H1 (cell line): Measurements from ENCODE around the gene VIPAS39. TPM values are rescaled to one million over a fixed set of nuclear protein-coding genes. Genes with fewer than 3 reads are reported as not detected.

ENCODE experiments used
- CTCF ChIA-PET: fragments of 300-600 bp; sonication (Branson Sonifier 250); formaldehyde crosslinking; loops from one replicate; lab custom pipeline; 2021; ENCODE audit not compliant: partially characterized antibody; lab: Charles Lee
- POLR2A ChIA-PET: fragments of 300-600 bp; sonication (Branson Sonifier 250); formaldehyde crosslinking; loops from one replicate; lab custom pipeline; 2021; ENCODE audit warnings: inconsistent platforms; ENCODE audit not compliant: partially characterized antibody; lab: Charles Lee
- DNase-seq, 2 experiments: peaks; one replicate each; pipeline versions ENCODE4 v3.0.0 to v3.0.0-alpha.2; 2010 to 2022; ENCODE audit warnings: low spot score in 2 of 2, low read depth in 1 of 2, mixed read lengths in 1 of 2
- FAIRE-seq: peaks from 2 replicates; lab custom pipeline; 2011; peaks lifted over from hg19 to GRCh38; lab: Jason Lieb, UNC
- H2AFZ ChIP-seq: 2 replicates; pipeline ENCODE4 v1.8.1; 2012; ENCODE audit warnings: low read length, inconsistent platforms
- H2AK5ac ChIP-seq: 2 replicates; pipeline ENCODE4 v1.6.1; 2013; ENCODE audit warnings: low read depth, low read length
- H2BK120ac ChIP-seq: replicated peaks from 2 replicates; pipeline ENCODE3; 2013; ENCODE audit warnings: low read depth, low read length, inconsistent platforms
- H2BK12ac ChIP-seq: 2 replicates; pipeline ENCODE4 v1.6.1; 2013; ENCODE audit warnings: low read depth, low read length
- H2BK15ac ChIP-seq: 2 replicates; pipeline ENCODE4 v1.6.1; 2013; ENCODE audit warnings: low read length
- H2BK20ac ChIP-seq: 2 replicates; pipeline ENCODE4 v1.6.1; 2013; ENCODE audit warnings: low read length
- H2BK5ac ChIP-seq: 2 replicates; pipeline ENCODE4 v1.6.1; 2013; ENCODE audit warnings: low read depth, low read length
- H3K14ac ChIP-seq: 2 replicates; pipeline ENCODE4 v1.6.1; 2013; ENCODE audit warnings: inconsistent platforms; ENCODE audit not compliant: insufficient read length
- H3K18ac ChIP-seq: 2 replicates; pipeline ENCODE4 v1.6.1; 2013; ENCODE audit warnings: low read length; ENCODE audit errors: extremely low read depth
- H3K23ac ChIP-seq: 2 replicates; pipeline ENCODE4 v1.6.1; 2013; ENCODE audit warnings: inconsistent platforms; ENCODE audit not compliant: insufficient read length
- H3K23me2 ChIP-seq: 2 replicates; pipeline ENCODE4 v1.6.1; 2013; ENCODE audit warnings: low read depth, low read length
- H3K27ac ChIP-seq: 2 replicates; pipeline ENCODE4 v1.6.1; 2011; ENCODE audit warnings: low read depth, low read length, inconsistent platforms
- H3K27me3 ChIP-seq, 4 experiments: replicated peaks in 1 of 4; 1 replicate in 1 of 4; 2 replicates in 3 of 4; pipeline versions ENCODE4 v1.6.1 to v1.8.1; 2011 to 2013; ENCODE audit warnings: low read length in 3 of 4, mild to moderate bottlenecking in 3 of 4, inconsistent platforms in 2 of 4, mixed read lengths in 2 of 4, moderate library complexity in 1 of 4; ENCODE audit not compliant: control insufficient read depth in 3 of 4, insufficient read depth in 3 of 4; ENCODE audit errors: extremely low read depth in 1 of 4
- H3K36me3 ChIP-seq, 4 experiments: 2 replicates each; pipeline versions ENCODE4 v1.6.1 to v1.8.1; 2011 to 2013; ENCODE audit warnings: mild to moderate bottlenecking in 4 of 4, low read length in 3 of 4, moderate library complexity in 2 of 4, control low read depth in 1 of 4, inconsistent platforms in 1 of 4; ENCODE audit not compliant: insufficient read depth in 4 of 4, control insufficient read depth in 2 of 4
- H3K4ac ChIP-seq: replicated peaks from 2 replicates; pipeline ENCODE3; 2013; ENCODE audit warnings: low read length, low read depth, mixed read lengths, inconsistent platforms; ENCODE audit not compliant: insufficient read length
- H3K4me1 ChIP-seq, 4 experiments: replicated peaks in 1 of 4; 1 replicate in 1 of 4; 2 replicates in 3 of 4; pipeline versions ENCODE4 v1.6.1 to v1.8.1; 2011 to 2013; ENCODE audit warnings: low read length in 3 of 4, inconsistent platforms in 2 of 4, mixed read lengths in 1 of 4; ENCODE audit not compliant: insufficient read depth in 4 of 4, control insufficient read depth in 3 of 4
- H3K4me2 ChIP-seq, 2 experiments: 2 replicates each; pipeline versions ENCODE4 v1.6.1 to v1.8.1; 2011 to 2013; ENCODE audit warnings: low read depth in 2 of 2, low read length in 2 of 2, control low read depth in 1 of 2, inconsistent platforms in 1 of 2, mild to moderate bottlenecking in 1 of 2; ENCODE audit not compliant: insufficient read depth in 1 of 2
- H3K4me3 ChIP-seq, 4 experiments: fragments of 200-600, 300-600 bp in 1 of 4; sonication (generic), shearing (Covaris generic), sonication (Bioruptor Twin) in 1 of 4; 2 replicates each; pipeline versions ENCODE4 v1.5.1 to v1.8.1; 2011 to 2016; ENCODE audit warnings: low read length in 4 of 4, low read depth in 3 of 4, control low read depth in 2 of 4, inconsistent platforms in 2 of 4, mild to moderate bottlenecking in 2 of 4, mixed read lengths in 1 of 4, moderate library complexity in 1 of 4; ENCODE audit not compliant: insufficient read depth in 2 of 4; ENCODE audit errors: extremely low read depth in 1 of 4
- H3K56ac ChIP-seq: replicated peaks from 2 replicates; pipeline ENCODE3; 2013; ENCODE audit warnings: low read depth, mild to moderate bottlenecking, mixed read lengths, low read length, inconsistent platforms; ENCODE audit not compliant: insufficient read length
- H3K79me1 ChIP-seq: 2 replicates; pipeline ENCODE4 v1.6.1; 2013; ENCODE audit warnings: low read depth, low read length, control low read depth
- H3K79me2 ChIP-seq, 2 experiments: 2 replicates each; pipeline versions ENCODE4 v1.6.1 to v1.8.1; 2012 to 2013; ENCODE audit warnings: low read length in 2 of 2, mild to moderate bottlenecking in 2 of 2, inconsistent platforms in 1 of 2; ENCODE audit not compliant: insufficient read depth in 2 of 2, control insufficient read depth in 1 of 2
- H3K9ac ChIP-seq, 4 experiments: replicated peaks in 1 of 4; 1 replicate in 1 of 4; 2 replicates in 3 of 4; pipeline versions ENCODE4 v1.6.1 to v1.8.1; 2011 to 2013; ENCODE audit warnings: low read depth in 3 of 4, low read length in 3 of 4, control low read depth in 2 of 4, mild to moderate bottlenecking in 2 of 4, moderate library complexity in 2 of 4, inconsistent platforms in 1 of 4; ENCODE audit errors: extremely low read depth in 1 of 4
- H3K9me3 ChIP-seq, 2 experiments: 2 replicates each; pipeline versions ENCODE4 v1.6.1 to v1.8.1; 2012 to 2013; ENCODE audit warnings: mild to moderate bottlenecking in 2 of 2, moderate library complexity in 2 of 2, control low read depth in 1 of 2, inconsistent platforms in 1 of 2, low read depth in 1 of 2, low read length in 1 of 2, mixed read lengths in 1 of 2; ENCODE audit not compliant: insufficient read depth in 2 of 2
- H4K20me1 ChIP-seq, 2 experiments: replicated peaks in 1 of 2; 2 replicates each; pipeline versions ENCODE3 to v1.8.1; 2011 to 2013; ENCODE audit warnings: inconsistent platforms in 2 of 2, low read length in 2 of 2, mild to moderate bottlenecking in 1 of 2; ENCODE audit not compliant: insufficient read depth in 2 of 2, control insufficient read depth in 1 of 2
- H4K5ac ChIP-seq: 2 replicates; pipeline ENCODE4 v1.6.1; 2013; ENCODE audit warnings: low read length, low read depth, mixed read lengths, inconsistent platforms; ENCODE audit not compliant: insufficient read length
- H4K8ac ChIP-seq: 2 replicates; pipeline ENCODE4 v1.8.0; 2013; ENCODE audit warnings: mild to moderate bottlenecking, moderate library complexity, low read length, inconsistent platforms; ENCODE audit not compliant: insufficient read depth; ENCODE audit errors: extremely low read depth
- H4K91ac ChIP-seq: replicated peaks from 2 replicates; pipeline ENCODE3; 2013; ENCODE audit warnings: low read length, mixed read lengths, inconsistent platforms; ENCODE audit not compliant: insufficient read length
- CBX5 ChIP-seq: fragments of 300-800, 300-1000 bp; sonication (generic); IDR thresholded peaks from 2 replicates; pipeline ENCODE4 v1.7.1; 2016; ENCODE audit warnings: antibody characterized with exemption, low read length, low read depth
- CBX8 ChIP-seq: fragments of 300-800, 300-1000 bp; sonication (generic); IDR thresholded peaks from 2 replicates; pipeline ENCODE4 v1.7.1; 2016; ENCODE audit warnings: low read depth, low read length, borderline replicate concordance
- CHD1 ChIP-seq: IDR thresholded peaks from 2 replicates; pipeline ENCODE4 v1.6.1; 2012; ENCODE audit warnings: low read depth, low read length, improper control_type of control experiment
- CHD2 ChIP-seq: IDR thresholded peaks from 2 replicates; pipeline ENCODE4 v1.6.1; 2012; ENCODE audit warnings: low read length, improper control_type of control experiment
- EGR1 ChIP-seq: IDR thresholded peaks from 2 replicates; pipeline ENCODE4 v1.6.1; 2011; ENCODE audit warnings: low read depth, low read length, borderline replicate concordance
- EP300 ChIP-seq, 2 experiments: IDR thresholded peaks; 1 replicate in 1 of 2; 2 replicates in 1 of 2; pipeline ENCODE4 v1.6.1; 2011 to 2012; ENCODE audit warnings: low read depth in 2 of 2, low read length in 2 of 2, mild to moderate bottlenecking in 2 of 2, borderline replicate concordance in 1 of 2, inconsistent platforms in 1 of 2, moderate library complexity in 1 of 2
- FOSL1 ChIP-seq: IDR thresholded peaks from 2 replicates; pipeline ENCODE4 v1.6.1; 2011; ENCODE audit warnings: mild to moderate bottlenecking, low read depth, low read length, moderate library complexity; ENCODE audit not compliant: insufficient read depth
- KDM4A ChIP-seq: IDR thresholded peaks from one replicate; pipeline ENCODE4 v1.7.1; 2012; ENCODE audit warnings: low read depth, mild to moderate bottlenecking, moderate library complexity, low read length, inconsistent platforms; ENCODE audit not compliant: severe bottlenecking
- NANOG ChIP-seq: IDR thresholded peaks from 2 replicates; pipeline ENCODE4 v1.6.1; 2011; ENCODE audit warnings: low read length, low read depth, mild to moderate bottlenecking, inconsistent platforms; ENCODE audit not compliant: insufficient read depth, poor library complexity, severe bottlenecking
- POLR2A ChIP-seq, 2 experiments: IDR thresholded peaks; 1 replicate in 1 of 2; 2 replicates in 1 of 2; pipeline ENCODE4 v1.6.1; 2011; ENCODE audit warnings: low read depth in 2 of 2, low read length in 2 of 2, mild to moderate bottlenecking in 2 of 2; ENCODE audit errors: control extremely low read depth in 1 of 2
- SRF ChIP-seq: IDR thresholded peaks from 2 replicates; pipeline ENCODE4 v1.6.1; 2011; ENCODE audit warnings: mild to moderate bottlenecking, low read depth, low read length, moderate library complexity
- TAF7 ChIP-seq: optimal IDR thresholded peaks from 2 replicates; pipeline ENCODE3; 2011; ENCODE audit warnings: low read depth, mild to moderate bottlenecking, inconsistent platforms, low read length, moderate library complexity, borderline replicate concordance
- TCF12 ChIP-seq: IDR thresholded peaks from 2 replicates; pipeline ENCODE4 v1.6.1; 2011; ENCODE audit warnings: low read depth, mild to moderate bottlenecking, low read length
- WGBS, 2 experiments: shearing (Covaris generic) in 1 of 2; methylation state at CpG; one replicate each; pipeline versions ENCODE4 v1.1.6 to v1.1.7; 2013 to 2015; ENCODE audit warnings: low lambda C conversion rate in 2 of 2, mixed read lengths in 2 of 2, inconsistent platforms in 1 of 2, low coverage in 1 of 2, missing lambda C conversion rate in 1 of 2; ENCODE audit not compliant: insufficient replicate concordance in 2 of 2, insufficient coverage in 1 of 2, insufficient read length in 1 of 2; ENCODE audit errors: extremely low coverage in 1 of 2, missing lambda C conversion rate in 1 of 2; 5-methylcytosine and 5-hydroxymethylcytosine counted together
- polyA plus RNA-seq, 7 experiments: library from polyadenylated mRNA; depleted of rRNA in 3 of 7; stranded (reverse) in 5 of 7; unstranded in 2 of 7; fragments of >200 nt in 5 of 7; fragments of 200-250 nt in 2 of 7; gene quantifications; 1 replicate in 5 of 7; 2 replicates in 1 of 7; 4 replicates in 1 of 7; pipeline versions ENCODE4 v1.2.1 to v1.2.3, GENCODE V29; 2011 to 2013; ENCODE audit warnings: missing spikeins in 2 of 7, mixed read lengths in 2 of 7
- total RNA-seq: library from RNA; stranded (reverse); fragmentation: NEBNext Ultra II Directional; extraction: Animal tissue kit (Norgen Biotek cat#: 25700); gene quantifications from 2 replicates; pipeline ENCODE4 v1.2.1, GENCODE V29; 2021

VIPAS39 gene
- total and polyA plus RNA-seq, 2 of the 8 experiments (the other 6 are each of a cell fraction or from before 2014, with no cell fraction given) = 19.6 to 20.6 TPM

DNA sequence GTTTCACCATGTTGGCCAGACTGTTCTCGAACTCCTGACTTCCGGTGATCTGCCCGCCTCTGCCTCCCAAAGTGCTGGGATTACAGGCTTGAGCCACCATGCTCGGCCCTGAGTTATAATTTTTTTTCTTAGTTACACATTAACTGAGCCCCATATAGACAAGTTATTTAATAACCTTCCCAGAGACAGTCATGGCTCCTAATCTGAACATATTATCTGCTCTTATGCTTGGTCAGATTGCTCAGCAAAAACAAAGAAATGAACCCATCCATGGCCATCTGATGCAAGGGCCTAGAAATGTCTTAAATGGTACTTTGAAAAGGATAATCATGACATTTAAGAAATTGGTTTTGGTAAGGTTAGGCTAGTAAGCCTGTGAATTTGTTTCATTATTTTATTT, 67.2 kb downstream of the VIPAS39 start:
- H3K9ac ChIP-seq = no peak overlapping the region
- H2BK5ac ChIP-seq = no peak overlapping the region
- no peak overlapping the region for H2BK12ac ChIP-seq
- FAIRE-seq (no peak), DNase-seq (no peak)
- CTCF ChIA-PET = interaction anchor here (0.9 kb wide), 1 partner anchor 11 kb away, joined by 3 read pairs; no protein-coding TSS in a partner anchor
- no peak overlapping the region for H2BK20ac ChIP-seq
- no peaks in the 10 kb centered on the region for H3K79me2 ChIP-seq
- H3K4me1 ChIP-seq = no peaks in the 10 kb centered on the region
- H3K23ac ChIP-seq = no peak overlapping the region
- no peak overlapping the region for H3K27ac ChIP-seq
- no peak overlapping the region for H4K91ac ChIP-seq
- no peaks in the 10 kb centered on the region for H3K79me1 ChIP-seq
- POLR2A ChIA-PET = no interaction called here
- no peak overlapping the region for H2BK120ac ChIP-seq
- H2AK5ac ChIP-seq = no peak overlapping the region
- H4K8ac ChIP-seq = no peak overlapping the region
- no peak overlapping the region for H3K18ac ChIP-seq
- H3K4ac ChIP-seq = no peak overlapping the region
- no peaks in the 10 kb centered on the region for H3K9me3 ChIP-seq
- H3K4me3 ChIP-seq = no peak overlapping the region
- H4K5ac ChIP-seq = no peak overlapping the region
- no peak overlapping the region for H3K56ac ChIP-seq
- no peak for TF ChIP-seq KDM4A
- TF ChIP-seq FOSL1 = no peak
- no peak for TF ChIP-seq TAF7
- no peak for TF ChIP-seq EP300 (IDR thresholded peaks at IDR 0.05; ENCODE audit: borderline replicate concordance in 1 of 2, low read depth in 2 of 2, low read length in 2 of 2)
- no peak for TF ChIP-seq TCF12
- TF ChIP-seq EGR1 = no peak
- no peak for TF ChIP-seq POLR2A (IDR thresholded peaks at IDR 0.05; ENCODE audit: control extremely low read depth in 1 of 2, low read depth in 2 of 2, low read length in 2 of 2)
- TF ChIP-seq CBX8 = no peak
- no peak for TF ChIP-seq CBX5
- TF ChIP-seq NANOG = no peak
- TF ChIP-seq CHD1 = no peak
- no peak for TF ChIP-seq SRF
- TF ChIP-seq CHD2 = no peak
- H4K20me1 ChIP-seq = no peaks in the 10 kb centered on the region
- WGBS, 2 experiments = 97% methylated on average over 4 of the region's 4 CpGs; no CpG with 5 or more reads in 1 of the 2 experiments
- H2BK15ac ChIP-seq = no peak overlapping the region
- H3K14ac ChIP-seq = no peak overlapping the region
- H3K4me2 ChIP-seq = no peak overlapping the region
- no peaks in the 10 kb centered on the region for H3K23me2 ChIP-seq
- H3K36me3 ChIP-seq = no peaks in the 10 kb centered on the region
- H3K27me3 ChIP-seq = no peaks in the 10 kb centered on the region
- no peak overlapping the region for H2AFZ ChIP-seq
